BE2C (cell line): ENCODE data around the gene QTRT2.

Experiments
- DNase-seq: peaks from one replicate; pipeline ENCODE4 v3.0.0-alpha.2; 2020
- H3K27me3 ChIP-seq: fragments of 250-450 bp; sonication (Bioruptor Pico); 2 replicates; pipeline ENCODE4 v1.5.1; 2020; ENCODE audit warnings: mild to moderate bottlenecking
- H3K36me3 ChIP-seq: fragments of 250-450 bp; sonication (Bioruptor Pico); 2 replicates; pipeline ENCODE4 v1.5.1; 2020; ENCODE audit warnings: mild to moderate bottlenecking
- H3K4me1 ChIP-seq: fragments of 250-450 bp; sonication (Bioruptor Pico); 2 replicates; pipeline ENCODE4 v1.5.1; 2020
- H3K4me3 ChIP-seq: 2 replicates; pipeline ENCODE4 v1.5.1; 2011; ENCODE audit warnings: low read depth, low read length
- H3K9me3 ChIP-seq: fragments of 250-450 bp; sonication (Bioruptor Pico); 2 replicates; pipeline ENCODE4 v1.5.1; 2020
- TF ChIP-seq, protein P1 (sequence below): IDR thresholded peaks from 2 replicates; pipeline ENCODE4 v1.5.1; 2012; ENCODE audit warnings: mild to moderate bottlenecking, low read depth, low read length

The QTRT2 gene

DNA sequence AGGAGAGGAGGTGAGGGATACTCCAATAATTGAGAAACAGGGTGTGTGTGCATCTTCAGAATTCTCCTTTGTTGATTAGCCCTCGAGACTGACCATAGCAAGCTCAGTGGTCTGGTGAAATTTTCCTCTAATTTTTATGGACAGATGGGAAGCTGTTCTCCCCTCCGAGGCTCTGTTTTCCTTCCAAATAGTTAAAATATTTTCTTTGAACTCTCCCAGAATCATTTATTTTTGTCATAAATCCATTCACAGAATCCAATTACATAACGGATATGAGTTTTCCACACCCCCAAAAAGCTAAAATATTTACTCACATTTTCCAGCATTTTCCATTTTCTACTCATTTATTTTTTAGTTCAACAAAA, 36.5 kb downstream of the QTRT2 start:
- Histone ChIP-seq H3K4me1 (no peaks in the 10 kb centered on the region; the same call in 1 of the 2 replicates), H3K36me3 (no peaks in the 10 kb centered on the region), H3K9me3 (no peaks in the 10 kb centered on the region), H3K27me3 (no peaks in the 10 kb centered on the region), H3K4me3 (no peak overlapping the region)
- DNase-seq, result no peak
- TF ChIP-seq, protein P1, sequence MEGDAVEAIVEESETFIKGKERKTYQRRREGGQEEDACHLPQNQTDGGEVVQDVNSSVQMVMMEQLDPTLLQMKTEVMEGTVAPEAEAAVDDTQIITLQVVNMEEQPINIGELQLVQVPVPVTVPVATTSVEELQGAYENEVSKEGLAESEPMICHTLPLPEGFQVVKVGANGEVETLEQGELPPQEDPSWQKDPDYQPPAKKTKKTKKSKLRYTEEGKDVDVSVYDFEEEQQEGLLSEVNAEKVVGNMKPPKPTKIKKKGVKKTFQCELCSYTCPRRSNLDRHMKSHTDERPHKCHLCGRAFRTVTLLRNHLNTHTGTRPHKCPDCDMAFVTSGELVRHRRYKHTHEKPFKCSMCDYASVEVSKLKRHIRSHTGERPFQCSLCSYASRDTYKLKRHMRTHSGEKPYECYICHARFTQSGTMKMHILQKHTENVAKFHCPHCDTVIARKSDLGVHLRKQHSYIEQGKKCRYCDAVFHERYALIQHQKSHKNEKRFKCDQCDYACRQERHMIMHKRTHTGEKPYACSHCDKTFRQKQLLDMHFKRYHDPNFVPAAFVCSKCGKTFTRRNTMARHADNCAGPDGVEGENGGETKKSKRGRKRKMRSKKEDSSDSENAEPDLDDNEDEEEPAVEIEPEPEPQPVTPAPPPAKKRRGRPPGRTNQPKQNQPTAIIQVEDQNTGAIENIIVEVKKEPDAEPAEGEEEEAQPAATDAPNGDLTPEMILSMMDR, result no peak

DNA sequence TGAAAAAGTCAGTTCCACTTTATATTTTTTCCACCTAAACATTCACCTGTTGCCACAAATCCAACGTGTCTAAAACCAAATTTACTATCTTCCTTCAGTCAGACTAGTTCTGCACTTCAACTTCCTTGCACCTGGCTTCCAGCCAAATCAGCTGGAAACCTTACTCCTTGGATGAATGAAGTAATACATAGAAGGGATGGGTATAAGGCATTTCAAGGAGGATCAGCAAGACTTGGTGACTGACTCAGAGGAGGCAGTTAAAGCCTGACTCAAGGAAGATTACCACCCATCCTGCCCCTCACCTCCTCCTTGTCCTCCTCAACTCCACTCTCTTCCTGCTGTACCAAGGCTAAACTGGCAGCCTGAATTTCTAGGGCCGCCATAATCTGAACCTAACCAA, 37.1 kb downstream of the QTRT2 start:
- TF ChIP-seq, protein P1, result no peak
- Histone ChIP-seq H3K9me3 (no peaks in the 10 kb centered on the region), H3K4me1 (no peaks in the 10 kb centered on the region; the same call in 1 of the 2 replicates), H3K4me3 (no peak overlapping the region), H3K27me3 (no peaks in the 10 kb centered on the region), H3K36me3 (no peaks in the 10 kb centered on the region)
- no peak for DNase-seq

DNA sequence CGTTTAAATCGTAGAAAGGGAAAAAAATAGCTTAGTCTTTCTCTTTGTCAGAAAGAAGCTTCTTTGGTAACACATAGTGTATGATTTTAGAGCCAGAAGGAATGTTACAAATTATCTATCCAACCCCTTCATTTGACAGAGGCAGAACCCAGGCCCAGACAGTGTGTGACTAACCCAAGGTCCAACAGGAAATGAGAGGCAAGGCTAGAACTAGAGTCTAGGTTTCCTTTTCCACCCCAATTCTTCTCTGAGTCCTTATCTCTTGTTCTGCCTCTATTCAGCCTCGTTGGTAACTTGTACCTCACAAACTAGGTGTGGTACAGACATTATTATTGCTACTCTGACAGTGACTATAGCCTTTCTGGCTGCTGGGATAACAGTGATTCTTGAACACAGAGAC, 39.3 kb downstream of the QTRT2 start:
- TF ChIP-seq, protein P1, result no peak
- DNase-seq, result no peak
- no peaks in the 10 kb centered on the region for H3K9me3 ChIP-seq
- no peaks in the 10 kb centered on the region for H3K36me3 ChIP-seq
- H3K4me1 ChIP-seq, result no peaks in the 10 kb centered on the region; the same call in 1 of the 2 replicates
- H3K4me3 ChIP-seq, result no peak overlapping the region
- 0 out of 2 replicates have a peak, but pooled peaks cover 3% of the 10 kb centered on the region for H3K27me3 ChIP-seq

- no peaks in the 10 kb centered on the region for H3K36me3 ChIP-seq
- H3K4me3 ChIP-seq, result no peak overlapping the region
- TF ChIP-seq, protein P1, result no peak
- no peak for DNase-seq
- no peaks in the 10 kb centered on the region for H3K9me3 ChIP-seq
- no peaks in the 10 kb centered on the region for H3K4me1 ChIP-seq
- peaks cover 7% of the 10 kb centered on the region; the same call in 1 of the 2 replicates for H3K27me3 ChIP-seq
These were observed 44.6 kb downstream of the QTRT2 start for GRCh38 chr3:114101101-114101500.

GRCh38 chr3:114103181-114103580, 46.6 kb downstream of the QTRT2 start:
- no peak overlapping the region for H3K4me3 ChIP-seq
- no peaks in the 10 kb centered on the region for H3K36me3 ChIP-seq
- TF ChIP-seq, protein P1, result no peak
- H3K9me3 ChIP-seq, result no peaks in the 10 kb centered on the region
- H3K4me1 ChIP-seq, result no peaks in the 10 kb centered on the region
- DNase-seq, result no peak
- H3K27me3 ChIP-seq, result peaks cover 8% of the 10 kb centered on the region

DNA sequence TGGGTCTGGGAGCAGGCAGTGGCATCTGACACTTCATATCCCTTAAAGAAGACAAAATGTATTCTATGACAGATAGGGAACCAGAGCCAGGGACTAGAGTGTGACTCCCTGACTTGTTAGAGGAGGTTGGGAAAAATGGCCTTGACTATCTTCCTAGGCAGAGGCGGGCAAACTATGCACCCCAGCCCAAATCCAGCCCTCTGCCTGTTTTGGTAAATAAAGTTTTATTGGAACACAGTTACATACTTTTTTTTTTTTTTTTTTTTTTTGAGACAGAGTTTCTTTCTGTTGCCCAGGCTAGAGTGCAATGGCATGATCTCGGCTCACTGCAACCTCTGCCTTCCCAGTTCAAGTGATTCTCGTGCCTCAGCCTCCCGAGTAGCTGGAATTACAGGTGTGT, 47.3 kb downstream of the QTRT2 start:
- no peak overlapping the region for H3K4me3 ChIP-seq
- no peak for DNase-seq
- no peaks in the 10 kb centered on the region for H3K9me3 ChIP-seq
- peaks cover 8% of the 10 kb centered on the region for H3K27me3 ChIP-seq
- H3K36me3 ChIP-seq, result no peaks in the 10 kb centered on the region
- H3K4me1 ChIP-seq, result no peaks in the 10 kb centered on the region
- TF ChIP-seq, protein P1, result no peak
